Gastroesophageal sphincter (tissue), 3 donors: ENCODE results near the gene GPR132.

Experiments
- POLR2A ChIP-seq, 2 donors: fragments of 450-650 bp; IDR thresholded peaks; one replicate each; pipeline ENCODE4 v1.6.1; 2017; ENCODE audit warnings: antibody characterized with exemption in 2 of 2, mild to moderate bottlenecking in 2 of 2, moderate library complexity in 1 of 2
- TF ChIP-seq, protein P1 (sequence below), 4 experiments: fragments of 200-600 bp in 2 of 4; fragments of 450-650 bp in 2 of 4; sonication (generic) in 1 of 4; IDR thresholded peaks; one replicate each; pipeline ENCODE4 v1.5.1; 2017 to 2019; ENCODE audit warnings: antibody characterized with exemption in 4 of 4, mild to moderate bottlenecking in 2 of 4, moderate library complexity in 2 of 4

GRCh38 chr14:105022276-105022670 is 43.0 kb downstream of the GPR132 start:
- no peak for TF ChIP-seq POLR2A (IDR thresholded peaks at IDR 0.05)
- TF ChIP-seq, protein P1, sequence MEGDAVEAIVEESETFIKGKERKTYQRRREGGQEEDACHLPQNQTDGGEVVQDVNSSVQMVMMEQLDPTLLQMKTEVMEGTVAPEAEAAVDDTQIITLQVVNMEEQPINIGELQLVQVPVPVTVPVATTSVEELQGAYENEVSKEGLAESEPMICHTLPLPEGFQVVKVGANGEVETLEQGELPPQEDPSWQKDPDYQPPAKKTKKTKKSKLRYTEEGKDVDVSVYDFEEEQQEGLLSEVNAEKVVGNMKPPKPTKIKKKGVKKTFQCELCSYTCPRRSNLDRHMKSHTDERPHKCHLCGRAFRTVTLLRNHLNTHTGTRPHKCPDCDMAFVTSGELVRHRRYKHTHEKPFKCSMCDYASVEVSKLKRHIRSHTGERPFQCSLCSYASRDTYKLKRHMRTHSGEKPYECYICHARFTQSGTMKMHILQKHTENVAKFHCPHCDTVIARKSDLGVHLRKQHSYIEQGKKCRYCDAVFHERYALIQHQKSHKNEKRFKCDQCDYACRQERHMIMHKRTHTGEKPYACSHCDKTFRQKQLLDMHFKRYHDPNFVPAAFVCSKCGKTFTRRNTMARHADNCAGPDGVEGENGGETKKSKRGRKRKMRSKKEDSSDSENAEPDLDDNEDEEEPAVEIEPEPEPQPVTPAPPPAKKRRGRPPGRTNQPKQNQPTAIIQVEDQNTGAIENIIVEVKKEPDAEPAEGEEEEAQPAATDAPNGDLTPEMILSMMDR (IDR thresholded peaks at IDR 0.05), result no peak
